ENCODE data around the gene SSH2.
"Not testable (repeated sequence)": the region's sequence is repeated elsewhere in the genome, so short reads cannot be mapped to it uniquely, and the experiment has no call there.

Gene SSH2

DNA sequence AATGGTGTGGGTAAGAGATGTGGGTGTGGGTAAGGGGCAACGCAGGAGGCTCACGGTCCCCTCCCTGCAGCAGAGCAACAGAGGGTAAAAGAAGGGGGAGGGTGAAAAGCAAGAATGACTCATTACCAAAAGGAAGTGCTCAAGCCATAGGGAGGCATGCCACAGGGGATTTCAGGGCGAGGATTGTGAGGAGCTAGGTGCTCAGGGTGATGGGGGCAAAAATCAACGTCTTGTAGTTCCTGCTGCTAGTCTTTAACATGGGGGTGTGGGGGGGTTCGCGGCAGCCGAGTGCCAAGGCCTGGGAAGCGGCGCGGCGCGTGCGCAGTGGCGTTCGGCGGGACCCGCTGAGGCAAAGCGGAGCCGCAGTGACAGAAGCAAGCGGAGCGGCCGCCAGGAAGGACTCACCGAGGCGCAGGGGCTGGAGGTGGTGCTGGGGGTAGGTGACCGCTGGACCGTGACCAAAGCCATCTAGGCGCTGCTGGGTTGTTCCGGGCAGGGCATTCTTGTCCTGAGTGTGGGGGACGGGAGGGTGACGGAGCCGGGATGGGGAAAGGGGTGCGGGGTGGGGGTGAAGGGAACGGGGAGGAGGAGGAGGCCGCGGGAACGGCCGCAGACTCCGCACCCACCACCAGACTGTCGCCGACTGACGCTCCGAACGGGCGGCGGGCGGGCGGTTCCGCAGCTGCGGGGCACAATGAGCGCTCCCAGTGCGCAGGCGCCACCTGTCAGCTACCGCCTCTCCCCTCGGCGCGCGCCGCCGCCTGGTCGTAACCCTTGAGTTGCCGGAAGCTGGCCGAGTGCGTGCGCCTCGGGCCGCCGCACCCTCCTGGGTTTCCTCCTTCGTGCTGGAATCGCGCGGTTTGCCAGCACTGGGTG lies at the start of gene SSH2:
TSS of gene SSH2 (minus strand) at position 696 of the 876 bp plus-strand sequence. CDS start at position 468, 228 bp downstream.
- peak; percentile 93 for DNase-seq

DNA sequence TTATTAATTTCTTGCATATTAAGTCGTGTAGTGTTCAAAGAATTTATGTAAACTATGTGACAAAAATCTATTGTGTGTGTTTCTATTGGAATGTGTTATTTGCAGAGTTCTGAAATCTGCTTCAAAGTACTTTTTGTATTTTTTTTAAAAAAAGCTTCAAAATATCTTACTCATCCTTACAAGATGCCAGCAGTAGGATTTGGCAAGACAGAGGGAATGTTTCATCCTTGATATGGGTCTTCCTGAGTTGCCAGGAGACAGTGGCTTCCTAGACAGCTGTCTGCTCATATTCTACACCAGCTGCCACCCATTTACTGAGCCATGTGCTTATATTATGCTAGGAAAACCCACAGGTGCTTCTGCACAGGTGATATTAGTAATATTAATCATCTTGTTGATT lies 47.8 kb upstream of the SSH2 start:
- DNase-seq = peak; percentile 42

DNA sequence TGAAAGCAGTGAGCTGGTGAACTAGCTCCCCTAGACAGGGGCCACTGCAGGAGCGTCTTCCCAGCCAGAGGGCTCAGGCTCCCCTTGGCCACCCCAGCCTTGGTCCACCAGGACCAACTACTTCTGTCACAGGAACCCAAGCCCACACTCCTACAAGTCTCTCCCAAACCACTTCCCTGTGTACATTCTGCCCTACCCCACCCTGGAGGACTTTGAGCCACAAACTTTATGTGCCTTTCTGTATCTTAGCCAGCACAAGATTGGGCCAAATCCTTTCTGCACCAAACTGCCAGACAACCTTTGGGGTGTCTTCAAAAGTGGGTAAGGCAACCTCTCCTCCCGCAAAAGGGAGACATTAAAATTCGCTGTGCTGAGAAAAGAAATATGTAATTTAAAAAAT lies 43.0 kb upstream of the SSH2 start:
- DNase-seq = no peak

DNA sequence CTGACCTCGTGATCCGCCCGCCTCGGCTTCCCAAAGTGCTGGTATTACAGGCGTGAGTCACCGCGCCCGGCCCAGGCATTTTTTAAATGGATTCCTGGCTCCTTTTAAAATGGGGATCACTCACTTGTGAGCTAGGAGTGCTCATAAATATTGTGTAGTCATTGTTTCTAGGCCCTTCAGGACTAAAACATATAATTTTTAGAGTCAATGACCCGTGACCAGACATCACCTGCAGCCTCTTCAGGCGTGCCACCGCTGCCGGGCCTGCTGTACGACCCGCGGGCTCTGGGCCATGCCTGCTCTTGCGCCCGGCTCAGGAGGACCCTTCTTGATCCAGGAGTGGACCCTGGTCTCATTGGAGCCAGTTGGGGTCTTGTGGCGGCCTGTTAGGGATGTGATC lies 42.2 kb upstream of the SSH2 start:
- peak; percentile 90 for DNase-seq

GRCh38 chr17:29968271-29968670 lies 38.2 kb upstream of the SSH2 start:
- DNase-seq = peak; percentile 3

- no peak for DNase-seq
These were observed 32.6 kb upstream of the SSH2 start for GRCh38 chr17:29962656-29963055.

DNA sequence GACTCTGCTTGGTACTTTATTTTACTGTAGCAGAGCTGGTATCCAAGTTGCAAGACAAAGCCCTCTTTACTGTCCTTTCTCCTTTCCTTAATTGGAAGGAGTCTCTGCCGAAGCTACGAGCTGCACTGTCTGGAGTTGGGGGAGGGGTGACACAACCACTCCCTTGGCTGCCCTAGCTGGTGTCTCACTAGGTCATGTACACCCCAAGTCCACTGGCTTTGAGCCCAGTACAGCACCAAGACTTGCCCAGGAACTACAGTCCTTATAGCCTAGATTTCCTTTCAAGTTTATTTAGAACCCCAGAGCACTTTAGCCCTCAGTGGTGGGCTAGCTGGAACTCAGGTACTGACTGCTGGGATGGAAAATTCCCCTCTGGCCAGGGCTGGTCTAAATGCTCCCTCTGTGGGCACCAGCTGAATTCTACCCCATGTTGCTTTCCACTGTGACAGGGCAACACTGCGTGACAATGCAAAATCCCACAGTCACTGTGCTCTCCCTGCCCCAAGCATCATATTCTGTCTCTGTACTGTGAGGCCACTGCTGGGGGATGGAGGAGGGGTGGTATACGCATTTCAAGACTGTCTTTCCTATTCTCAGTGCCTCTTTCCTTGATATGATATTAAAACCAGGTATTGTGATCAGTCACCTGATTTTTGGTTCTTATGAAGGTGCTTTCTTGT lies 29.8 kb upstream of the SSH2 start:
- DNase-seq = no peak

DNA sequence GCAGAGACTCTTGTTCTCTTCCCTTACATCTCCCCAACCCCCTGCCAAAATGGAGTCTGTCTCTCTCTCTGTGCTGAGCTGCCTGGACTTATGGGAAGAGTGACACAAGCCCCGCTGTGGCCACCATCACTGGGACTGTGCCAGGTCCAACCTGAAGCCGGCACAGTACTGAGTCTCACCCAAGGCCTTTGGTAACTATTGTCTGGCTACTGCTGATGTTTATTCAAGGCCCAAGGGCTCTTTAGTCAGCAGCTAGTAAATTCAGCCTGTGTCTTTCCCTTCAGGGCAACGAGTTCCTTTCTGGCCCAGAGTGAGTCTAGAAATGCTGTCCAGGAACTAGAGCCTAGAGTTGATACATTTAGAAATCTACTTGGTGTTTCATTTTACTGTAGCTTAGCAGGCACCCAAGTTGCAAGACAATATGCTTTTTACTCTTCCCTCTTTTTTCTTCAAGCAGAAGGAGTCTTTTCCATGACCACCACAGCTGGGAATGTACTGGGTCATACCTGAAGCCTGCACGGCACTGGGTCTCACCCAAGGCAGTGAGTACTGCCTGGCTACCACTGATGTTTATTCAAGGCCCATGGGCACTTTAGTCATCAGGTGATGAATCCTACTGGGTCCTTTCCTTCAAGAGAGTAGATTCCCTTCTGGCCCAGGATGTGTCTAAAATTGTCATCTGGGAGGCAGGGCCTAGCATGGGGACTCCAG lies 29.1 kb upstream of the SSH2 start:
- no peak for DNase-seq

- not testable (repeated sequence) for DNase-seq
These were observed 27.5 kb upstream of the SSH2 start for GRCh38 chr17:29957488-29957887.

DNA sequence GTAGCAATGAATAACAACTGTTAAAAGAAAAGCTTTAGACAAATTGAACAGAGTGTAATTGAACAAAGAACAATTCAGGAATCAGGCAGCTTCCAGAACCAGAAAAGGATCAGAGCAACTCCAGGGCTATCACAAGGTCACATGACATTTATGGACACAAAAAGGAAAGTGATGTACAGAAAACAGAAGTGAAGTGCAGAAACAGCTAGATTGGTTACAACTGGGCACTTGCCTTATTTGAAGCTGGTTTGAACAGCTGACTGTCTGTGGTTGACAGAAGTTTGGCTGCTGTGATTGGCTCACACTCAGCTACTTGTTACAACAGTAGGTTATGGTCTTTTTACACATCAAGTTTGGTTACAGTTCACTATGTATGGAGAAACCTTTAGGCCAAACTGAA lies 26.2 kb upstream of the SSH2 start:
- DNase-seq = no peak

DNA sequence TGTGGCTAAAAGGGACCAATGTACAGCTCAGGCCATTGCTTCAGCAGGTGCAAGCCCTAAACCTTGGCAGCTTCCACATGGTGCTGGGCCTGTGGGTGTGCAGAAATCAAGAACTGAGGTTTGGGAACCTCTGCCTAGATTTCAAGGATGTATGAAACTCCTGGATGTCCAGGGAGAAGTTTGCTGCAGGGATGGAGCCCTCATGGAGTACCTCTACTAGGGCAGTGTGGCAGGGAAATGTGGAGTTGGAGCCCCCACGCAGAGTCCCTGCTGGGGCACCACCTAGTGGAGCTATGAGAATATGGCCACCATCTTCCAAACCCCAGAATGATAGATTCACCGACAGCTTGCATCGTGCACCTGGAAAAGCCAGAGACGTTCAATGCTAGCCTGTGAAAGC lies 24.4 kb upstream of the SSH2 start:
- no peak for DNase-seq

- peak; percentile 17 for DNase-seq
These were observed 19.7 kb upstream of the SSH2 start for GRCh38 chr17:29949696-29950095.

DNA sequence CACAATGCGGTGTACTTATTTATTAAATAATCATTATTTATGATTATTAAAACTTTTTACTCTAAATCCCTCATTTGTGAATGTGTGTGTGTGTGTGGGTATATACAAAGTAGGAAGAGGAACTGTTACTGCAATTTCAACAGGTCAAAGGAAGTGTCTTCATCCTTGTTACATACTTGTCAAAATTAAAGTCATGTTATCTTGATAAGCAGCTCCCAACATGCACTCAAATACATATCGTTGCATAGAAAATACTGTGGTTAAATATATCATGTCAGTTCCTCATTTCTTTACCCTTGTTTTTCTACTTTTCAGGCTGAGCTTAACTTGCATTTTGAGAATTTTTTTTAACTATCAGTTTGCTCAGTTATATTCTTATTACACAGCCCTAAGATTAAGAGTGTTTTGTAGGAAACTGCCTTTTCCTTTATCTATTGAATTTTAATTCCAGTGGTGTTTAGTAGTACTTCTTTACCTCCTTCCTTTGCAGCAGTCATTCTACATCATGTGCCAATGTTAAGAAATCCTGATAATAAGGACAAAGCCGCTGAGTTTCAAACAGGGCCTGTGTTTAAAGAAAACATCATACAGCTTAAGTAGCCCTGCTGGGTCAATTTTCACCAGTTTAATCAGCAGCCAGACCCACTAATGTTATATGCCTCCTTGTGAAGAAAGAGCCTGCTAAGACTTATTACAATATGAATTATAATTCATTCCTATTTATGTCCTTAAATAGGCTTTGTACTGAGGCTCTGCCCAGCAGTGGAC lies 18.6 kb upstream of the SSH2 start:
- DNase-seq = no peak

- no peak for DNase-seq
These were observed 15.3 kb upstream of the SSH2 start for GRCh38 chr17:29945281-29945680.

DNA sequence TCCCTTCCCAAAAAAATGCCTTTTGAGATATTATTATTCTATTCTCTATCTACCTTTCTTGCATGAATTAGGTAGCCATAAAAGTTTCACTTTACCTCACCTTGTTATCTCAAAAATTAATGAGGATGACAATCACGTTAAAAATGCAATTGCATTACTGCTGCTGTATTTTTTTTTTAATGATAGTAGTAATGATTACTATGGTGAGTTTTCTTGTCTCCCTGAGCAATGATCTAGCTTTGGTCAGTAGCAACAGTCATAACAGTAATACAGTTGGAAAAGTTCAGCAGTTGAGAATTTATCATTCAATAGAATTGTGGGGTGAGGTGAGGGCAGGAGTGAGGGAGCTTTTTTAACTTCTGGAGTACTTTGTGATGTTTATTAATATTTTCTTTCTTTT lies 11.3 kb upstream of the SSH2 start, which contains the start of gene EFCAB5:
TSS of gene EFCAB5 (plus strand) at position 301 of the 400 bp plus-strand sequence. CDS start 163 bp downstream, outside the sequence.
- DNase-seq = no peak

DNA sequence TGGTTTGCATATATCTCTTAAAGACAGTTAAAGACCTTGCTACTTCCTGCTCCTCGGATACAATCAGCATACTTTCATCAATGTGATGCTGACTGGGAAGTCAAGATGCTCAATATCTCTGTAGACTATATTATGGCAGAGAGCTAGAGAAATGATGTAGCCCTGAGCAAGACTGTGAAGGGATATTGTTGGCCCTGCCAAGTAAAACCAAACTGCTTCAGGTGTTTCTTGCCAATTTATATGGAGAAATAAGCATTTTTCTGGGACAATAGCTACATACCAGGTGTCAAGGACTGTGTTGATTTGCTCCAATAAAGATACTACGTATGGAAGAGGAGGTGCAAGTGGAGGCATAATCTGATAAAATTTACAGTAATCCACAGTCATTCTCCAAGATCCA lies 6.7 kb upstream of the SSH2 start:
- no peak for DNase-seq

GRCh38 chr17:29935909-29936308 lies 5.9 kb upstream of the SSH2 start:
- not testable (repeated sequence) for DNase-seq

- DNase-seq = peak; percentile 27
These were observed 3.4 kb upstream of the SSH2 start for GRCh38 chr17:29933379-29933778.

DNA sequence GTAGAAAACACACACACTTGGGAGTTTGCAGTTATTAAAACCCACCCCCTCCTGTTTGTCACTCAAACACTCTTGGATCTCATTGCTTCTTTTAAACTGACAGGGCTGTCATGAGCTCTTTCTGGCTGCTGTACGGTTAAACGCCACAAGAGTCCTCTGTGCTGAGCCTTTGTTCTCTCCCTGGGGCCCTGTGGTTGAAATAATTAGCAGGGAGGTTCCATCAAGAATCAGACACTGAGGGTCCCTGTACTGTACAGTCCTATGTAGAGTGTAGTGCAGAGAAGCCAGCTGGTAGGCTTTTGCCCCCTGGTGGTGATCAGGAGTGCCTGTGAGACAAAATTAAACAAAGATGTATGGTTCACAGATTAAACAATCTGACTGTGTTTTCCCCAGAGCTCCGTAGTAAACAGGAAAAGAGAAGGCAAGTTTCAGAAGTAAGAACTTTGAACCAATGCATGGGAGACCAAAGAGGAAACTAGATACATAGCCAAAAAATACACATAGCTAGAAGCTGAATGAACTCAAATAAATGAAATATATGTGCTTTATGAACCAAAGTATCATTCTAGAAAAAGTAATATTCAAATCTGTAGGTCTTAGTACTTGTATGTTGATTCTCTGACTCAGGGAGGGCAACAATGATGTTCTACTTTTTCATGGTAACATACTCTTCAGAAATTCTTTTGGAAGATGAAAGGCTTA lies 1.4 kb upstream of the SSH2 start:
- DNase-seq = peak; percentile 96

GRCh38 chr17:29930409-29931010 lies 482 bp upstream of the SSH2 start:
- peak; percentile 74 for DNase-seq

DNA sequence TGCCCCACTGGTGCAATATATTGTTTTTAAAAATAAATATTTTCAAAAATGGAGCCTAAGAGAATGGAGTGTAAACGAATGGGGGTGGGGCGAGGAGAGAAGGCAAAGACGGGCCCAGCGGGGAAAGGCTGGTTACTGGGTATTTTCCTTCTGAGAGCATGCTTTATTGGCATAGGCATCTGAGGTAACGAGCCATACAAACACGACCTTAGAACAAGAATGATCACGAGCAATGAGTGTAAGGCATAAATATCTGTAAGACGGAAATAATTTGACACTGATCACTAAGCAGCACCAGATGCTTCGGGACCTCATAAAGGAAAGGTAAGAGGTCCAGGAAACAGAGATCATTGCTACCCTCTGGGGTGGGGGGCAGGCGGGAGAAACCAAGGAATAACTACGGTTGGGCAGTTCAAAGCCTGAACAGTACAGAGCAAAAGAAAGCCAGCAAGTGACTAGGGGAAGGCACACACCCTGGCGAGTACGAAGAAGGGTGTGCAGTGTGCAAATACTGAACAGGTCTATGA lies 959 bp downstream of the SSH2 start:
- DNase-seq = peak; percentile 30
